Hepatocyte (in vitro differentiated cells): ENCODE measurements around the gene GLRA3. TPM values are rescaled to one million over a fixed set of nuclear protein-coding genes. Genes with fewer than 3 reads are reported as not detected.

Experiments used
- DNase-seq: peaks from one replicate; pipeline ENCODE4 v3.0.0-alpha.2; 2016; ENCODE audit warnings: low spot score
- H2AFZ ChIP-seq: fragments of 200-600 bp; sonication (generic); 2 replicates; pipeline ENCODE4 v1.6.0; 2016; ENCODE audit warnings: antibody characterized with exemption, mild to moderate bottlenecking
- H3K27ac ChIP-seq: fragments of 200-600 bp; sonication (generic); 2 replicates; pipeline ENCODE4 v1.5.1; 2016; ENCODE audit warnings: mild to moderate bottlenecking
- H3K27me3 ChIP-seq: fragments of 200-600 bp; sonication (generic); 2 replicates; pipeline ENCODE4 v1.6.1; 2016
- H3K36me3 ChIP-seq: fragments of 200-600 bp; sonication (generic); replicated peaks from 2 replicates; pipeline ENCODE4 v1.5.1; 2016; ENCODE audit warnings: low read depth; ENCODE audit not compliant: insufficient read depth
- H3K4me1 ChIP-seq: fragments of 200-600 bp; sonication (generic); 2 replicates; pipeline ENCODE4 v1.5.1; 2016; ENCODE audit warnings: mild to moderate bottlenecking, moderate library complexity; ENCODE audit not compliant: insufficient read depth
- H3K4me2 ChIP-seq: fragments of 200-600 bp; sonication (generic); 2 replicates; pipeline ENCODE4 v1.6.0; 2016
- H3K4me3 ChIP-seq: fragments of 200-600 bp; sonication (generic); 2 replicates; pipeline ENCODE4 v1.5.1; 2016; ENCODE audit warnings: mild to moderate bottlenecking
- H3K79me2 ChIP-seq: fragments of 200-600 bp; sonication (generic); 2 replicates; pipeline ENCODE4 v1.6.0; 2017; ENCODE audit warnings: mild to moderate bottlenecking
- H3K9me2 ChIP-seq: fragments of 200-600 bp; sonication (generic); replicated peaks from 2 replicates; pipeline ENCODE4 v1.6.0; 2017; ENCODE audit warnings: mild to moderate bottlenecking; ENCODE audit not compliant: insufficient read depth
- H3K9me3 ChIP-seq: fragments of 200-600 bp; sonication (generic); 2 replicates; pipeline ENCODE4 v1.5.1; 2016; ENCODE audit warnings: low read depth, mild to moderate bottlenecking
- H4K20me1 ChIP-seq: fragments of 200-600 bp; sonication (generic); 2 replicates; pipeline ENCODE4 v1.6.0; 2016; ENCODE audit warnings: mild to moderate bottlenecking; ENCODE audit not compliant: insufficient read depth, poor library complexity, severe bottlenecking
- EZH2 ChIP-seq: fragments of 200-600 bp; sonication (generic); IDR thresholded peaks from 2 replicates; pipeline ENCODE4 v1.6.1; 2016; ENCODE audit warnings: antibody characterized with exemption, mild to moderate bottlenecking, borderline replicate concordance
- EZH2phosphoT487 ChIP-seq: fragments of 200-600 bp; sonication (generic); IDR thresholded peaks from one replicate; pipeline ENCODE4 v1.6.1; 2018; ENCODE audit warnings: antibody characterized with exemption, mild to moderate bottlenecking, low read depth, moderate library complexity; ENCODE audit not compliant: unreplicated experiment, severe bottlenecking
- WGBS: methylation state at CpG from one replicate; pipeline ENCODE4 v1.1.6; 2016; ENCODE audit warnings: low lambda C conversion rate; ENCODE audit errors: missing lambda C conversion rate; 5-methylcytosine and 5-hydroxymethylcytosine counted together
- polyA plus RNA-seq: library from polyadenylated mRNA; unstranded; fragments of >200 nt; fragmentation: Nextera tagmentation; extraction: Ambion mirVana; gene quantifications from 2 replicates; pipeline ENCODE4 v1.2.1, GENCODE V29; 2016
- total RNA-seq: library from RNA; depleted of rRNA; stranded (reverse); fragments of >200 nt; gene quantifications from 2 replicates; pipeline ENCODE4 v1.2.3, GENCODE V29; 2014
- TF ChIP-seq, protein P1 (sequence below): fragments of 200-600 bp; sonication (generic); IDR thresholded peaks from 2 replicates; pipeline ENCODE4 v1.5.1; 2016; ENCODE audit warnings: antibody characterized with exemption, mild to moderate bottlenecking; ENCODE audit not compliant: poor library complexity

Gene GLRA3
- total and polyA plus RNA-seq, 2 experiments from 2014 or later: 0.10 TPM; not detected in 1

DNA sequence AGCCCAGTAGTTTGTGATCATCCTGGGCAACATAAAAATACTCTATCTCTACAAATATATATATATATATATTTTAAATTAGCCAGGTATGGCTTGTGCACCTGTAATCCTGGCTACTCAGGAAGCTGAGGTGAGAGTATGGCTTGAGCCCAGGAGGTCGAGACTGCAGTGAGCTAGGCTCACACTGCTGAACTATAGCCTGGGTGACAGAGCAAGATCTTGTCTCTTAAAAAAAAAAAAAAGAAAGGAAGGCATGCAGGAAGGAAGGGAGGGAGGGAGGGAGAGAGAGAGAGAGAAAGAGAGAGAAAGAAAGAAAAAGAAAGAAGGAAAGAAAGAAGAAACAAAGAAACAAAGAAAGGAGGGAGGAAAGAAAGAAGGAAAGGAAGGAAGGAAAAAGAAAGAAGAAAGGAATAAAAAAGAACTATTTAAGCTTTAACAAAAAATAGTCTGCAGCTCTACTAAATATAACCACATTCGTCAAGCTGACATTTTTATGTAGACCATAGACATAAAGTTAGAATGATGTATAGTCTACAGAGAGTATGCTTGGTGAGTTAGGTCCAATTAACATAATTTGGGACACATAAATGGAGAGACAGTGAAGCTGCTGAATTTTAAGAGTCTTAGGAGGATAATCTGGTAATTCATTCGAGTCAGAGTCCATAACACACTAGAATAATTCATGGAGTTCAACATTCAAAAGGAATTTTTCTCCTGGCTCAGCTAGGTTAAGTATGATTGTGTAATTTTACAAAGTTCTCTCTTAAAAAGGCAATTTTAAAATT lies 111.9 kb downstream of the GLRA3 start:
- Histone ChIP-seq H2AFZ (no peak overlapping the region), H3K79me2 (no peaks in the 10 kb centered on the region), H3K4me2 (no peak overlapping the region), H3K9me3 (no peaks in the 10 kb centered on the region), H3K36me3 (no peaks in the 10 kb centered on the region), H4K20me1 (no peaks in the 10 kb centered on the region), H3K4me1 (no peaks in the 10 kb centered on the region), H3K4me3 (no peak overlapping the region), H3K27me3 (no peaks in the 10 kb centered on the region), H3K9me2 (no peaks in the 10 kb centered on the region), H3K27ac (no peak overlapping the region)
- no peak for DNase-seq
- WGBS: 70% methylated on average over 3 of the region's 3 CpGs
- TF ChIP-seq EZH2 (no peak), EZH2phosphoT487 (no peak)
- TF ChIP-seq, protein P1, sequence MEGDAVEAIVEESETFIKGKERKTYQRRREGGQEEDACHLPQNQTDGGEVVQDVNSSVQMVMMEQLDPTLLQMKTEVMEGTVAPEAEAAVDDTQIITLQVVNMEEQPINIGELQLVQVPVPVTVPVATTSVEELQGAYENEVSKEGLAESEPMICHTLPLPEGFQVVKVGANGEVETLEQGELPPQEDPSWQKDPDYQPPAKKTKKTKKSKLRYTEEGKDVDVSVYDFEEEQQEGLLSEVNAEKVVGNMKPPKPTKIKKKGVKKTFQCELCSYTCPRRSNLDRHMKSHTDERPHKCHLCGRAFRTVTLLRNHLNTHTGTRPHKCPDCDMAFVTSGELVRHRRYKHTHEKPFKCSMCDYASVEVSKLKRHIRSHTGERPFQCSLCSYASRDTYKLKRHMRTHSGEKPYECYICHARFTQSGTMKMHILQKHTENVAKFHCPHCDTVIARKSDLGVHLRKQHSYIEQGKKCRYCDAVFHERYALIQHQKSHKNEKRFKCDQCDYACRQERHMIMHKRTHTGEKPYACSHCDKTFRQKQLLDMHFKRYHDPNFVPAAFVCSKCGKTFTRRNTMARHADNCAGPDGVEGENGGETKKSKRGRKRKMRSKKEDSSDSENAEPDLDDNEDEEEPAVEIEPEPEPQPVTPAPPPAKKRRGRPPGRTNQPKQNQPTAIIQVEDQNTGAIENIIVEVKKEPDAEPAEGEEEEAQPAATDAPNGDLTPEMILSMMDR: no peak

DNA sequence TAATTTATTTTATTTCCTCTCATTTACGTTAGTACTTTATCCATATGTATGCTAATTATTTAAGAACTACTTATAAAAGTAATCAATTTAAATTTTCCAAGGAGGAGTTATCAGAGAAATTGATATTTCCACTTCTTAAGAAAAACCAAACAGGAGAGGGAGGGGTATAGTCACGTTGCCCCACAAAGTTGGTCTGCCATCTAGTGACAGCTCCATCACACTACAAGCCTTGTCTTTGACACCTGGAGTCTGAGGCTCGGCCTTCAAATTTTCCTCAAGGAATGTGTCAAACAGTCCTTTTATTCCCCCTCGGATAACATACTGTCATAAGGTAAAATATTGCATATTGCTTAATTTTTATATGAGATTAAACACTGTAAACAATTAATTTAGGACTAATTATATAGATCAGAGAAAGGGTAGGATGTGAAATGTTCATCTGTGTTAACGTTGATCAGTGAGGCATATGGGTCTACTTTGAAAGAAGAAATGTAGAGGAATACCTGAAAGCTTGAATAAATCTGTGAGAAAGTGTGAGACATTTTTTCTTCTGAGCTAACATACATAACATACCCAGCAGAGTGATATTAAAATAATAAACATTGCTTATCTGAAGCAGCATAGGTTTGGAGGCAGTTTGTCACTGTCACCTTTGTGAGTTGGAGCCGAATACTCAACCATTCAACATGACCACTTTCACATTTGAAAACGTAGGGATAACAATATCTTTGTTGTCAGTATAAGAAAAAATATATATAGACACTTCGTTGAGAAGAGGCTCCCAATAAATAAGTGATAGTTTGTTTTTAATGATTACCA lies 114.4 kb downstream of the GLRA3 start:
- no peak for TF ChIP-seq EZH2phosphoT487
- TF ChIP-seq EZH2: no peak
- TF ChIP-seq, protein P1: peak; percentile 63
- peak; percentile 61 for DNase-seq
- H3K4me1 ChIP-seq: no peaks in the 10 kb centered on the region
- no peak overlapping the region for H2AFZ ChIP-seq
- no peaks in the 10 kb centered on the region for H4K20me1 ChIP-seq
- H3K36me3 ChIP-seq: no peaks in the 10 kb centered on the region
- H3K27ac ChIP-seq: no peak overlapping the region
- H3K4me3 ChIP-seq: no peak overlapping the region
- H3K79me2 ChIP-seq: no peaks in the 10 kb centered on the region
- H3K9me2 ChIP-seq: no peaks in the 10 kb centered on the region
- no peaks in the 10 kb centered on the region for H3K27me3 ChIP-seq
- 51% methylated on average over 8 of the region's 8 CpGs for WGBS
- H3K4me2 ChIP-seq: no peak overlapping the region
- H3K9me3 ChIP-seq: no peaks in the 10 kb centered on the region

DNA sequence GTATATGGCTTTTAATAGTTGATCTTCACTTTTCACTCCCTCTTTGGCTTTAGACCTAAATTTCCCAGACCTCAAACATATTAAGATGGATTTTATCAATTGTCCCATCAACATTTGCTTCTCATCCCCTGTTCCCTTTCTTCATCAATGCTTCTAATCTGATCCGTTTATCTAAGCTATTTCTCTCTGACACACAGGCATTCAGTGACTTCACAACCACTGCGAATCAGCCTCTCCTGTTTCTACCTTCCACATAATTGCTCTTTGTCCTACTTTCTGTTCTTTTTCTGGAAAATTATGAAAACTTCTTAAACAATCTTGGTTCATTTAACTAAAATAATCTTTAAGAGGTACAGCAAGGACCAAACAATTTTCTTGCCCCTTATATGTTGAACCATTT lies 115.2 kb downstream of the GLRA3 start:
- TF ChIP-seq EZH2phosphoT487 (no peak), EZH2 (no peak)
- TF ChIP-seq, protein P1: no peak
- Histone ChIP-seq H3K36me3 (no peaks in the 10 kb centered on the region), H3K27ac (no peak overlapping the region), H3K4me3 (no peak overlapping the region), H3K4me2 (no peak overlapping the region), H3K79me2 (no peaks in the 10 kb centered on the region), H3K9me3 (no peaks in the 10 kb centered on the region), H4K20me1 (no peaks in the 10 kb centered on the region), H3K4me1 (no peaks in the 10 kb centered on the region), H2AFZ (no peak overlapping the region), H3K9me2 (no peaks in the 10 kb centered on the region), H3K27me3 (no peaks in the 10 kb centered on the region)
- no peak for DNase-seq
- 40% methylated on average over 2 of the region's 2 CpGs for WGBS
